DND-41 (cell line): ENCODE data around the gene ZNF750.

Source experiments
- EZH2 ChIP-seq: IDR thresholded peaks from 3 replicates; pipeline ENCODE4 v1.6.1; 2012; ENCODE audit warnings: borderline replicate concordance, low read depth, mild to moderate bottlenecking, moderate library complexity, low read length, inconsistent platforms; ENCODE audit not compliant: severe bottlenecking
- TF ChIP-seq, protein P1 (sequence below): IDR thresholded peaks from 2 replicates; pipeline ENCODE4 v1.5.1; 2012; ENCODE audit warnings: borderline replicate concordance, low read length, moderate library complexity, mild to moderate bottlenecking; ENCODE audit not compliant: poor library complexity, severe bottlenecking; ENCODE audit errors: extremely low read depth

DNA sequence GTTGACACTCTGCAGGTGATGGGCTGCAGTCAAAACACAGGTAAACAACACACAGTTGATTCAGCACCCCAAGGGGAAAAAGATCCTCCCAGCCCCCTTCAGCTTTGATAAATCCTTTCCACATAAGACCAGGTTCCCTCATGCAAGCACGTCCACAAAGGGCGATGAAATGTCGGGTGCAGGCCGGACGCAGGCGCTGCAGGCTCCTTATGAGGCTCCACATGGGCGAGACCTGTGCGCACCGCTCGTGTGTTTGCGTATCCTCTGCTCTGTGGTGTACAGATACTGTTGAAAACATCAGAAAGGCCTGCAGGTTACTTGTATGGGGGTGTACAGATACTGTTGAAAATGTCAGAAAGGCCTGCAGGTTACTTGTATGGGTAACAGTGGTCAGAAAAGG is 14.4 kb upstream of the ZNF750 start:
- TF ChIP-seq, protein P1, sequence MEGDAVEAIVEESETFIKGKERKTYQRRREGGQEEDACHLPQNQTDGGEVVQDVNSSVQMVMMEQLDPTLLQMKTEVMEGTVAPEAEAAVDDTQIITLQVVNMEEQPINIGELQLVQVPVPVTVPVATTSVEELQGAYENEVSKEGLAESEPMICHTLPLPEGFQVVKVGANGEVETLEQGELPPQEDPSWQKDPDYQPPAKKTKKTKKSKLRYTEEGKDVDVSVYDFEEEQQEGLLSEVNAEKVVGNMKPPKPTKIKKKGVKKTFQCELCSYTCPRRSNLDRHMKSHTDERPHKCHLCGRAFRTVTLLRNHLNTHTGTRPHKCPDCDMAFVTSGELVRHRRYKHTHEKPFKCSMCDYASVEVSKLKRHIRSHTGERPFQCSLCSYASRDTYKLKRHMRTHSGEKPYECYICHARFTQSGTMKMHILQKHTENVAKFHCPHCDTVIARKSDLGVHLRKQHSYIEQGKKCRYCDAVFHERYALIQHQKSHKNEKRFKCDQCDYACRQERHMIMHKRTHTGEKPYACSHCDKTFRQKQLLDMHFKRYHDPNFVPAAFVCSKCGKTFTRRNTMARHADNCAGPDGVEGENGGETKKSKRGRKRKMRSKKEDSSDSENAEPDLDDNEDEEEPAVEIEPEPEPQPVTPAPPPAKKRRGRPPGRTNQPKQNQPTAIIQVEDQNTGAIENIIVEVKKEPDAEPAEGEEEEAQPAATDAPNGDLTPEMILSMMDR, result no peak
- TF ChIP-seq EZH2, result no peak
